Mucosa of descending colon (tissue), 3 donors: ENCODE measurements around the gene DNAH12. TPM values are rescaled to one million over a fixed set of nuclear protein-coding genes. Genes with fewer than 3 reads are reported as not detected.

Experiments used
- ATAC-seq: fragments of 200-7000 bp; cut with Tn5 transposase; one replicate; pipeline ENCODE4 v1.9.1; 2020; ENCODE audit warnings: mild to moderate bottlenecking, moderate library complexity
- DNase-seq, 3 donors: peaks; one replicate each; pipeline ENCODE4 v3.0.0-alpha.2; 2020
- H3K36me3 ChIP-seq: fragments of 200-600 bp; one replicate; pipeline ENCODE4 v1.8.0; 2021; ENCODE audit warnings: low read depth, mild to moderate bottlenecking
- H3K4me1 ChIP-seq: fragments of 200-600 bp; one replicate; pipeline ENCODE4 v1.8.0; 2021; ENCODE audit warnings: low read depth, mild to moderate bottlenecking
- H3K4me3 ChIP-seq: fragments of 200-600 bp; one replicate; pipeline ENCODE4 v1.8.0; 2021; ENCODE audit warnings: mild to moderate bottlenecking
- H3K9me3 ChIP-seq: fragments of 200-600 bp; one replicate; pipeline ENCODE4 v1.8.0; 2021; ENCODE audit warnings: mild to moderate bottlenecking
- intact Hi-C, 2 donors: fragments of 100-400 bp; cut with DNase I in 1 of 2; cut with micrococcal nuclease in 1 of 2; formaldehyde crosslinking; loops; one replicate each; pipeline versions ENCODE4 v1.11.0 to v1.11.1; 2022; cut with DNase I, micrococcal nuclease
- long read RNA-seq, 2 donors: library from polyadenylated mRNA; unstranded; transcript quantifications; one replicate each; pipeline ENCODE4 v2.0.0, GENCODE V29; 2019 to 2021
- total RNA-seq, 3 donors: library from RNA; stranded (reverse); fragmentation: NEBNext Ultra II Directional in 2 of 3; extraction: Animal tissue kit (Norgen Biotek cat#: 25700) in 2 of 3; gene quantifications; one replicate each; pipeline versions ENCODE4 v1.2.1 to v1.2.4, GENCODE V29; 2021 to 2023
- TF ChIP-seq, protein P1 (sequence below): fragments of 200-600 bp; IDR thresholded peaks from one replicate; pipeline ENCODE4 v1.8.0; 2022; ENCODE audit warnings: antibody characterized with exemption, mild to moderate bottlenecking
- donor health status: DM: no; HTN: no; CAD: no; lungs with moderate emphysema.
- donor health status: DM: no; HTN: no; CAD: no.
- donor health status: DM: no; HTN: yes; CAD: no.

Gene DNAH12, protein sequence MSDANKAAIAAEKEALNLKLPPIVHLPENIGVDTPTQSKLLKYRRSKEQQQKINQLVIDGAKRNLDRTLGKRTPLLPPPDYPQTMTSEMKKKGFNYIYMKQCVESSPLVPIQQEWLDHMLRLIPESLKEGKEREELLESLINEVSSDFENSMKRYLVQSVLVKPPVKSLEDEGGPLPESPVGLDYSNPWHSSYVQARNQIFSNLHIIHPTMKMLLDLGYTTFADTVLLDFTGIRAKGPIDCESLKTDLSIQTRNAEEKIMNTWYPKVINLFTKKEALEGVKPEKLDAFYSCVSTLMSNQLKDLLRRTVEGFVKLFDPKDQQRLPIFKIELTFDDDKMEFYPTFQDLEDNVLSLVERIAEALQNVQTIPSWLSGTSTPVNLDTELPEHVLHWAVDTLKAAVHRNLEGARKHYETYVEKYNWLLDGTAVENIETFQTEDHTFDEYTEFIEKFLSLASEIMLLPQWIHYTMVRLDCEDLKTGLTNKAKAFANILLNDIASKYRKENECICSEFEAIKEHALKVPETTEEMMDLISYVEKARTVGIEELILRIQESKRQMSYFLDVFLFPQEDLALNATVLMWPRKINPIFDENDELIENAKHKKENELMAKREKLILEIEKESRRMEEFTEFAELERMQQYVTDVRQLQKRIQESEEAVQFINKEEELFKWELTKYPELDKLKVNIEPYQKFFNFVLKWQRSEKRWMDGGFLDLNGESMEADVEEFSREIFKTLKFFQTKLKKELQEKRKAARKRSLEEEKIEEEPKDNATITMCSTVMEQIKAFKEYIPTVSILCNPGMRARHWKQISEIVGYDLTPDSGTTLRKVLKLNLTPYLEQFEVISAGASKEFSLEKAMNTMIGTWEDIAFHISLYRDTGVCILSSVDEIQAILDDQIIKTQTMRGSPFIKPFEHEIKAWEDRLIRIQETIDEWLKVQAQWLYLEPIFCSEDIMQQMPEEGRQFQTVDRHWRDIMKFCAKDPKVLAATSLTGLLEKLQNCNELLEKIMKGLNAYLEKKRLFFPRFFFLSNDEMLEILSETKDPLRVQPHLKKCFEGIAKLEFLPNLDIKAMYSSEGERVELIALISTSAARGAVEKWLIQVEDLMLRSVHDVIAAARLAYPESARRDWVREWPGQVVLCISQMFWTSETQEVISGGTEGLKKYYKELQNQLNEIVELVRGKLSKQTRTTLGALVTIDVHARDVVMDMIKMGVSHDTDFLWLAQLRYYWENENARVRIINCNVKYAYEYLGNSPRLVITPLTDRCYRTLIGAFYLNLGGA (N-terminal part only)
- total RNA-seq = under 1 TPM; 0.07 to 0.26 (median 0.16) TPM
- long read RNA-seq, donor 1 = 0 reads
- long read RNA-seq, donor 2 = 0 reads

DNA sequence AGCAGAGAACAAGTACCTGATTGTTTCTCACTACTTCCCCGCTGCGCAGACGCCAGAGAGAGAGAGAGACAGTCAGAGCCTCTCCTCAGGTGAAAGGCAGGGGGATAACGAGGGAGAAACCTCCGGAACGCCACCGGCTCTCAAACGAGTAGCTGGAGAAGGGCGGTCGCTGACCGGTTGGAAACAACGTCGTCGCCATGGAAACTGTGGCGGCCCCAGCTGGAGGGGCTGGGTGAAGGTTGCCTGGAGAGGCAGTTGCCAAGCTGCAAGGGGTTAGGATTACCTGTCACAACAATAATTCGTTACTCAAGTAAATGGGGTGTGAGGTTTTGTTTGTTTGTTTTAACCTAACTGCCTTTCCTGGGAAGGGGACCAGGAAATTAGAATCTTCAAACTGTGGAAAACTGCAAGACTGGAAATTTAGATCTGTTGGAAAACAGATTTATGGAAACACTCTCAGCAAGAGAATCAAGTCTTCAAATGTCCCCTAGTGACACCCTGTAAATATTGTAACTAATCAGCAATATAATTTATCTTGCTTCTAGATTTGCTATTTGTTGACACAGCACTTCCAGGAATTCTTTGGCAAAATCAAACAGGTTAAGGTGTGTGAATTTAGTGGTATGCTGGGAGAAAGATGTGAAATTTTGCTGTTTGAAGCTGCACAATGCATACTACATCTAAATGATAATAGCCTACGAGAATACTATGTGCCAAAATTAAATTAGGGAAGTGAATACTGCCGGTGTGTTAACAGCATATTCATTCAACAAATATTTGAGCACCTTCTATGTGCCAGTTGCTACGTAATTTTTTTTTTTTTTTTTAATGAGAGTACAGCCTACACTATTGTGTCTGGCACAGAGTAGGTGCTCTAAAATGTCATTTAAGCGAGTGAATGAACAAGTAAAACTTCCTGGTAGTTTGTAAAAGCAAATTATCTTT lies at the start of gene DNAH12:
Gene DNAH12, minus strand, starts transcription at position 164 of the 945 bp plus-strand sequence. CDS start 1,474 bp downstream, outside the sequence.
- H3K4me3 ChIP-seq = no peak within 1 kb of the TSS
- no peaks in the 10 kb centered on the region for H3K36me3 ChIP-seq
- no peaks in the 10 kb centered on the region for H3K4me1 ChIP-seq
- TF ChIP-seq, protein P1, sequence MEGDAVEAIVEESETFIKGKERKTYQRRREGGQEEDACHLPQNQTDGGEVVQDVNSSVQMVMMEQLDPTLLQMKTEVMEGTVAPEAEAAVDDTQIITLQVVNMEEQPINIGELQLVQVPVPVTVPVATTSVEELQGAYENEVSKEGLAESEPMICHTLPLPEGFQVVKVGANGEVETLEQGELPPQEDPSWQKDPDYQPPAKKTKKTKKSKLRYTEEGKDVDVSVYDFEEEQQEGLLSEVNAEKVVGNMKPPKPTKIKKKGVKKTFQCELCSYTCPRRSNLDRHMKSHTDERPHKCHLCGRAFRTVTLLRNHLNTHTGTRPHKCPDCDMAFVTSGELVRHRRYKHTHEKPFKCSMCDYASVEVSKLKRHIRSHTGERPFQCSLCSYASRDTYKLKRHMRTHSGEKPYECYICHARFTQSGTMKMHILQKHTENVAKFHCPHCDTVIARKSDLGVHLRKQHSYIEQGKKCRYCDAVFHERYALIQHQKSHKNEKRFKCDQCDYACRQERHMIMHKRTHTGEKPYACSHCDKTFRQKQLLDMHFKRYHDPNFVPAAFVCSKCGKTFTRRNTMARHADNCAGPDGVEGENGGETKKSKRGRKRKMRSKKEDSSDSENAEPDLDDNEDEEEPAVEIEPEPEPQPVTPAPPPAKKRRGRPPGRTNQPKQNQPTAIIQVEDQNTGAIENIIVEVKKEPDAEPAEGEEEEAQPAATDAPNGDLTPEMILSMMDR = no peak
- H3K9me3 ChIP-seq = no peaks in the 10 kb centered on the region
- ATAC-seq (peak; percentile 86), DNase-seq (peak; percentile 18 to 65 (median 57))
- intact Hi-C loops = no loop called here

DNA sequence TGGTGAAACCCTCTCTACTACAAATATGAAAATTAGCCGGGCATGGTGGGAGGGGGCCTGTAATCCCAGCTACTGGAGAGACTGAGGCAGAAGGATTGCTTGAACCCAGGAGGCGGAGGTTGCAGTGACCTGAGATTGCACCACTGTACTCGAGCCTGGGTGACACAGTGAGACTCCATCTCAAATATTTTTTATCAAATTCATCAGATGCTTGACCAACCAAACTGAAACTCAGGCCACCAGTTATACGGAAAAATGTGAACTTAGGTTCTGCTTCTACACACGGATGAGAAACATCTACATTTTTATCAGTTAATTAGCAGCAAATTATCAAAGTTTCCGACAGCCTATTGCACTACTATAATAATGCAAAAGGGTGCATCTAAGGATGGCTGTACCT lies 48.2 kb upstream of the DNAH12 start:
- no peak for DNase-seq
- TF ChIP-seq, protein P1 = no peak
- Histone ChIP-seq H3K4me3 (no peak overlapping the region), H3K4me1 (peaks cover 35% of the 10 kb centered on the region), H3K9me3 (no peaks in the 10 kb centered on the region), H3K36me3 (no peaks in the 10 kb centered on the region)
- ATAC-seq = no peak
- intact Hi-C loops = no loop called here

DNA sequence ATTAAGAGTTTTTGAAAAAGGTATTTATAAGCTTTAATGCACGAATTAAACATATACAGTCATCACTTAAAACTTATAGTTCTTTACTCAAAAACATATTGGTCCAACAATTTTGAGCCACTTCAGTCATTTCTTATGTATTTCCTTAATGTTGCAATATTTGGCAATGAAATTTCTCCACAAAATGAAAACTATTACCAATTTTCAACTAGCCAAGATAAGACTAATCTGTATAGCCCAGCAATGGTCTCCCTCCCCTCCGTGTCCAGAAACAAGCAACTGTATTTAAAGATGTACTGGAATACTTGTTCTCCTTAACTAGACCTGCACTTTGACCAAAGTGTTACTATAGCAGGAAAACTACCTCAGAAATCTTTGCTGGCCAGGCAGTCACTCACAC lies 43.8 kb upstream of the DNAH12 start:
- no peaks in the 10 kb centered on the region for H3K36me3 ChIP-seq
- intact Hi-C loops = no loop called here

DNA sequence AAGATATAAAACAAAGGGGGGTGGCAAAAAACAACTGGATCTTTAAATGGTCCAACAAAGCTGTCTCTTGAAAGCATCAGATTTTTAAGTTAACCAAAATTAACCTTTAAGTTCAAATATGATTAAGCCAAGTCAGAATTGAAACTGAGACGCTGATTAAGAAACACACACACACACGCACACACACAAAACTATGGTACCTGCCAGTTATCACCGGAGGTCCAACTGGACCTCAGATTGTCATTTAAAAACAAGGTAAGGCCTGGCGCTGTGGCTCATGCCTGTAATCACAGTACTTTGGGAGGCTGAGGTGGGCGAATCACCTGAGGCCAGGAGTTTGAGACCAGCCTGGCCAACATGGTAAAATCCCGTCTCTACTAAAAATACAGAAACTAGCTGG lies 42.6 kb upstream of the DNAH12 start:
- Histone ChIP-seq H3K36me3 (no peaks in the 10 kb centered on the region), H3K4me1 (peaks cover 24% of the 10 kb centered on the region), H3K9me3 (no peaks in the 10 kb centered on the region), H3K4me3 (no peak overlapping the region)
- intact Hi-C loops = no loop called here
- TF ChIP-seq, protein P1 = no peak
- DNase-seq (no peak), ATAC-seq (no peak)

More for the DNA sequence above, 43.8 kb upstream of the DNAH12 start:
- peaks cover 32% of the 10 kb centered on the region for H3K4me1 ChIP-seq
- TF ChIP-seq, protein P1 = no peak
- H3K9me3 ChIP-seq = no peaks in the 10 kb centered on the region
- no peak overlapping the region for H3K4me3 ChIP-seq
- no peak for ATAC-seq
- no peak for DNase-seq
